Activated naive CD8-positive, alpha-beta T cell treated with anti-CD3 and anti-CD28 coated beads, Interleukin-2, amount 50 U/mL, for 24 hours (primary cell): ENCODE data around the gene CCDC102B.

Experiments used
- ATAC-seq: fragments of 150-1000 bp; cut with Tn5 transposase; one replicate; pipeline ENCODE4 v1.10.0; 2021
- DNase-seq: peaks from one replicate; pipeline ENCODE4 v3.0.0; 2021
- H3K27ac Mint-ChIP-seq: one replicate; pipeline ENCODE4 v1.8.0; 2021; ENCODE audit warnings: mild to moderate bottlenecking, mixed read lengths
- H3K27me3 Mint-ChIP-seq: one replicate; pipeline ENCODE4 v1.8.0; 2021; ENCODE audit warnings: mixed read lengths
- H3K36me3 Mint-ChIP-seq: one replicate; pipeline ENCODE4 v1.8.0; 2021; ENCODE audit warnings: low read depth, mixed read lengths
- H3K4me1 Mint-ChIP-seq: one replicate; pipeline ENCODE4 v1.8.0; 2021; ENCODE audit warnings: mixed read lengths
- H3K4me3 Mint-ChIP-seq: one replicate; pipeline ENCODE4 v1.8.0; 2021; ENCODE audit warnings: mild to moderate bottlenecking, moderate library complexity, mixed read lengths
- H3K9me3 Mint-ChIP-seq: one replicate; pipeline ENCODE4 v1.8.0; 2021; ENCODE audit warnings: mixed read lengths

CCDC102B gene

GRCh38 chr18:69082499-69082898, 284.6 kb downstream of the CCDC102B start:
- Mint-ChIP-seq H3K27me3 (no peaks in the 10 kb centered on the region), H3K36me3 (no peaks in the 10 kb centered on the region), H3K4me1 (no peaks in the 10 kb centered on the region), H3K27ac (no peak overlapping the region), H3K4me3 (no peak overlapping the region), H3K9me3 (no peaks in the 10 kb centered on the region)
- DNase-seq: no peak
- ATAC-seq: no peak

GRCh38 chr18:69085951-69086350, 288.1 kb downstream of the CCDC102B start:
- H3K27me3 Mint-ChIP-seq: no peaks in the 10 kb centered on the region
- ATAC-seq (no peak), DNase-seq (no peak)
- no peaks in the 10 kb centered on the region for H3K4me1 Mint-ChIP-seq
- no peaks in the 10 kb centered on the region for H3K36me3 Mint-ChIP-seq
- H3K9me3 Mint-ChIP-seq: no peaks in the 10 kb centered on the region
- no peak overlapping the region for H3K27ac Mint-ChIP-seq
- no peak overlapping the region for H3K4me3 Mint-ChIP-seq

GRCh38 chr18:69088973-69089372, 291.1 kb downstream of the CCDC102B start:
- DNase-seq: no peak
- Mint-ChIP-seq H3K36me3 (no peaks in the 10 kb centered on the region), H3K27me3 (no peaks in the 10 kb centered on the region), H3K4me1 (no peaks in the 10 kb centered on the region), H3K9me3 (no peaks in the 10 kb centered on the region), H3K4me3 (no peak overlapping the region), H3K27ac (no peak overlapping the region)
- ATAC-seq: no peak

DNA sequence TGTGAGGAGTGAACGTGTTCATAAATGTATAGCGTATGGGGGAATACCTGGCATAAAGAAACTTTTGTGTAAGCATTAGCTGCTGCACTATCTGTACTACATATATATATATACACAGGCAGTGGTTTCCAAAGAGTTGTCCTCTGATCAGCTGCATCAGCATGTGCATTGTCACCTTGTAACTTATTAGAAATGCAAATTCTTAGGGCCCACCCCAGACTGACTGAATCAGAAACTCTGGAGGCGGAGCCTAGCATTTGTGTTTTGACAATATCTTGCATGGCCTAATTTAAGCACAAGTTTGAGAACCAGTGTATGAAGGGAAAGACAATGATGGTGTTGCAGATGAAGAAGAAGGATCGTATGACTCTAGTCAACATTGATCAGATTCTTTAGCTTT, 299.5 kb downstream of the CCDC102B start:
- ATAC-seq (no peak), DNase-seq (no peak)
- Mint-ChIP-seq H3K4me3 (no peak overlapping the region), H3K9me3 (no peaks in the 10 kb centered on the region), H3K36me3 (no peaks in the 10 kb centered on the region), H3K27me3 (no peaks in the 10 kb centered on the region), H3K27ac (no peak overlapping the region), H3K4me1 (no peaks in the 10 kb centered on the region)

- H3K9me3 Mint-ChIP-seq: no peaks in the 10 kb centered on the region
- DNase-seq: no peak
- H3K36me3 Mint-ChIP-seq: no peaks in the 10 kb centered on the region
- H3K27ac Mint-ChIP-seq: no peak overlapping the region
- ATAC-seq: no peak
- H3K4me3 Mint-ChIP-seq: no peak overlapping the region
- no peaks in the 10 kb centered on the region for H3K4me1 Mint-ChIP-seq
- no peaks in the 10 kb centered on the region for H3K27me3 Mint-ChIP-seq
Observed at GRCh38 chr18:69102959-69103358, 305.1 kb downstream of the CCDC102B start.
